GM21528 (cell line): ENCODE results near the gene SIPA1L3.

Source experiments
- ATAC-seq: cut with Tn5 transposase; IDR thresholded peaks from one replicate; pipeline ENCODE4 v1.9.1; 2021; ENCODE audit warnings: mild to moderate bottlenecking, moderate library complexity; ENCODE audit not compliant: unreplicated experiment, low FRiP score

SIPA1L3 gene

DNA sequence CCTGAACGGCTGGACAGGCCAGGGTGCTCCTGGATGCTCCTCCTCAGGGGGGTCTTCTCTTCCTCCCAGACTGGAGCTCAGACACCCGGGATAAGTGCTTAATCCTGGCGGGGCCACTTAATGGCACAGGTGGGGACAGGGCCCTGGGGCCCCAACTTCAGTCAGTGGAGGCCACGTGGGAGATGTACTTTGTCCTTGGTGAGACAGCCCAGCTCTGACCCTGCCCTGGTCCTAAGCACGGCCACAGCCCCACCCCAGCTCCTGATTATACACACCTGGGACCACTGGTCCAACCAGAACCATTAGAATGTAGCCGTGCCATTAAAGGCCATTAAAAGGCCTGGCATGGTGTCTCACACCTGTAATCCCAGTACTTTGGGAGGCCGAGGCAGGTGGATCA, 341.4 kb downstream of the SIPA1L3 start:
- no peak for ATAC-seq

DNA sequence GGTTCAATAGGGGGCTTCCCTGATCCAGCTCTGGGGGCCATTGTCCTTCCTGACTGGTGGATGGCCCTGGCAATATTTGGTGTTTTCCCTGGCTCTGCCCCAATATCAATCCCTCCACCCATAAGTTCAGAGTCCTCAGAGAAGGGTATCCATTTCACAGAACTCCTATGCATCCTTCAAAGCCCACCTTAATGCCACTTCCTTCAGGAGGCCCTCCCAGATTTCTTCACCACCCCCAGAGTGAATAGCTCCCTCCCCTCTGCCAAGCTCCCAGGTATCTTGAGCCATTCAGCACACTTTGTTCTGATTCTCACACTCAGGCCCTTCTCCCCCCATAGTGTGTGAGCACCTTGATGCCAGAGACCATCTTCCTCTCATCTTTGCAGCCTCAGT, 343.4 kb downstream of the SIPA1L3 start:
- no peak for ATAC-seq

DNA sequence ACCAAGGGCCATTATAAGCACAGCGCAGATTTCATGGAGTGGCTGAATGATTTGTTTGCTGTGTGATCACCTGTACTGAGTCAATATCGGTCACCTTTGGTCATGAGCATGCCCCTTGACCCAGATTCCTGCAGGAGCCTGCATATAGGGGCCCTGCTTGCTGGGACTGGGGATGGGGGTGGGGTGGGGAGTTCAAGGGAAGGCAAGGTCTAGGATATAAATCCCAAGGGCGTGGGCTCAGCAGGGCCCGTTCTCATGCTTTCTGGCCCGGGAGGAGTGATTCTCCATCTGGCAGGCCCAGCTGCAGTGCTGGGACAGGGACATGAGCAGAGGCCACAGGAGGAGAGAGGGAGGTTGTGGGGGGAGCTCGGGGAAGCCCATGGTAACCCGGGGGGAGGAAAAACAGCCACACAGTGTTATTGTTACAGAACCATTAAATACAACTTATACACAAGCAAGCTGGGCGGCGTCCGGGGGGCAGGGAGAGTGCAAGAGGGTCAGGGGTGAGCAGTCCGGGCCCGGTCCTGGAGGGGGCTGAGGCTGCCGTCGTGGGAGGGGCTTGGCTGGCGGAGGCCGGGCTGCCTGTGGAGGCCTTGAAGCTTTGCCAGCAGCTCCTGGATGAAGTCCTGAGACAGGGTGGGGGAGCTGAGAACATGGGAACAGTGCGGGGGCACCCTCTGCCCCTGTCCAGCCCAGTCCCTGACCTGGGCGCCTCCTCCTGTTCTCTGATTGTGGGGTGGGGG, 344.0 kb downstream of the SIPA1L3 start:
- no peak for ATAC-seq

DNA sequence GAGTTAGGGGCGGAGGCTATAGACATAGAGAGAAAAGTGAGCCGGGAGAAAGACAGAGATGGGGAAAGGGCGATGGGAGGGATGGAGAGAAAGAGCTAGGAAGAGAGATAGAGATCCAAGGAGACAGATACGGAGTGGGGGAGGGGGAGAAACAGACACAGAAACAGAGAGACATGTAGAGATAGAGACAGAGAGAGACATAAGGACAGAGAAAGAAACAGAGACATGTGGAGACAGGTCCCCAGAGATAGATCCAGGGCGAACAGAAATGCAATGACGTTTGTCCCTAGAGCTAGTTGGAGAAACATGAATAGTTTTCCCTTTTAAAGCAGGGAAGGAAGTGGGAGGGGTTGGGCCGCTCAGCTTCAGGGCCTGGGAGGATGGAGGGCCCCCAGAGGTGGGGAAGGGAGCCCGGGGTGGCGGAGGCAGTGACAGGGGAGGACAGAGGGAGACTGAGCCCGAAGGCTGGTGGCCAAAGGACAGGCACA, 344.6 kb downstream of the SIPA1L3 start:
- no peak for ATAC-seq

DNA sequence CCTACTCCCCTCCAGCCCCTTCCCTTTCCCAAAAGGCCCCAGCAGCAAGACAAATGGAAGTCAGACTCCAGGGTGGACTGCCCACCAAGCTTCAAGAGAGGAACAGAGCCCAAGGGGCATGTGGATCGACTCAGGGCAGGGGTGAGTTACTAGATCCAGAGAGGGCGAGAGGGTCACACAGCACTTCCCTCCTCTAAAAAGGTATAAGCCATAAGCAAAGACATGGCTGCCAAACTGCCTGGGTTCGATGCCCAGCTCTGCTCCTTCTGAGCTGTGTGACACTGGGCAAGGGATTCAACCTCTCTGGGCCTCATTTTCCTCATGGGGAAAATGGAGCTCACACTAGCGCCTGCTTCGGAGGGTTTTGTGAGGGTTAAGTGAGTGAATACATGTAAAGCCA, 345.4 kb downstream of the SIPA1L3 start:
- no peak for ATAC-seq

DNA sequence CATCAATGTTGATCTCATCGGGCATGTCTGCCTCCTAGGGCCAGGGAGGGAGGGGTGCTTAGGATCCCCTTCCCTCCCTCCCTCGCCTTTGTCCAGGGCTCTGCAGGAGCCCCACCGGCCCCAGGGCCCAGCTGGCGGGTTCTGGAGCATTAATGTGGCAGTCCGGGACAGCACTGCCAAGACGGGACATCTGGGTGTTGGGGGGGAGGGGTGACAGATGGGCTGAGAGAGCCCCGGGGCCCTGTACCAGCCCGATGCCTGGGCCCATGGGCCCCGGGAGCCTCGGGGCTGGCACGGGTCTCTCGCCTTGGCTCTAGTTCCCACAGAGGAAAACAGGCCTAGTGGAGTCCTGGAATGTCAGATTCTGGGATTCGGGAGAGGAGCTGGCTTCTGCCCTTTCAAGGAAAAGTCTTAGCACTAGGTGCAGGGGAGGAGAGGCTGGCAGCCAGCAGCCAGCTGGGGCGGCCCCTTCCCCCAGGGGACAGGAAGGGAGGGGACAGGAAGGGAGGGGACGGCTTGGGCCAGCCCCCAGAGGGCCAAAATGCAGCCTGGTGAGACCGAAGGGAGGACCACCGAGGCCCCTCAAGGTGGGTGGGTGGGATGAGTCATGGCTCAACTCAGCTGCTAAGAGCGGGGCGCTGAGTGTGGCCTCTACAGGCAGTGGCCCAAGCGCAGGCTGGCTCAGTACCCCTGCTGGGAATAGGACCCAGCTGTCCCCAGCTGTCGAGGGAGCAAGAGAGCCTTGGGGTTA, 346.1 kb downstream of the SIPA1L3 start:
- no peak for ATAC-seq

DNA sequence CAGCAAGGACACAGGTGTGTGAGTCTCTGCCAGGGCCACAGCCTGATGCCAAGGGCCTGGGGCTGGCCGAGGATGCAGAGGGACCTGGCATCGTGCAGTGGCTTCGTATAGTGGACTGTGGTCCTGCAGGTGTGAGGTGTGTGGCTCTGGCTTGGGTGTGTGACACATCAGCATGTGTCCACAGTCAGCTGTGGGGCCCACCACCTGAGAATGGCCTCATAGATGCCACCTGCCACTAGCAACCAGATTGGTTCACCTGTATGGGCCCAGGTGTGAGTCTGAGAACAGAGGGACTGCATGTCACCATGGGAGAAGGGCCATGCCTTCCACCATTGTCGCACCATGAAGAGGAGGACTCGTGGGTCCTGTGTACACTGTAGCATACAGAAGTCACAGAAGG, 346.8 kb downstream of the SIPA1L3 start:
- no peak for ATAC-seq

DNA sequence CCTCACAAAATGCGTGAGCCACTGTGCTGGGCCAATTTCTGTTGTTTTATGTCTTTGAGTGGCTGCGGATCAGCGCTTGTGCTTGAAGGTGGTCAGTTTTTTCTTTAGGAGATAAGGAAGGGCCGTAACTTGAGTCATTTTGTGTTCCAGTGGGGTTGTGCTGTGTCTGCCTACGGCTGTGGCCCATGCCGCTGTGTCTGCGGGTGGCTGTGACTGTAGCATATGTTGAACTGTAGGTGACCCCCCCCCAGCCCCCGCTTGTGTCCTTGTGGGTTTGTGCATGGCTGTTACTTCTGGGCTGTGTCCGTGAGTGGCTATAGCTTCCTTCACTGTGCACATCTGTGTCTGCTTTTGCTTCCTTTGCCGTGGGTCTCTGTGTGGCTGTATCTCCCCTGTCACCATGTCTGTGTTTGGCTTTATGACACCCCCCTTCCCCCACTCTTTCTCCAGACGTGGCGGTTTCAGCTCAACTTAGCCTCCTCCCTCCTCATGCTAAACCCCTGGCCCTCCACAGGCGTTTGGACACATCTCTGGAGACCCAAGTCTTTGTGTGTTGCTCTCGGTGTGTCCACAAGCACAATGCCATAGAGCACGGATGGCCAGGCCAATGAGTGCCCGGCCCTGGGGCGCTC, 348.5 kb downstream of the SIPA1L3 start:
- ATAC-seq, result no peak
